Naive B cell (primary cell): ENCODE results near the gene S100A13. TPM values are rescaled to one million over a fixed set of nuclear protein-coding genes. Genes with fewer than 3 reads are reported as not detected.

Experiments used
- ATAC-seq, 2 donors: fragments of 150-1000 bp; cut with Tn5 transposase; 2 replicates each; pipeline ENCODE4 v1.10.0; 2021; ENCODE audit warnings: low read depth in 2 of 2, mild to moderate bottlenecking in 2 of 2, moderate library complexity in 2 of 2
- DNase-seq: peaks from one replicate; pipeline ENCODE4 v3.0.0; 2022
- H3K27ac Mint-ChIP-seq, 6 donors: one replicate each; pipeline ENCODE4 v1.8.0; 2020 to 2022; ENCODE audit warnings: mild to moderate bottlenecking in 6 of 6, mixed read lengths in 6 of 6, moderate library complexity in 5 of 6, inconsistent platforms in 2 of 6
- H3K27me3 Mint-ChIP-seq, 3 donors: one replicate each; pipeline ENCODE4 v1.8.0; 2021 to 2022; ENCODE audit warnings: mixed read lengths in 3 of 3, mild to moderate bottlenecking in 1 of 3
- H3K36me3 Mint-ChIP-seq, 2 donors: one replicate each; pipeline ENCODE4 v1.8.0; 2020 to 2022; ENCODE audit warnings: mixed read lengths in 2 of 2, inconsistent platforms in 1 of 2, mild to moderate bottlenecking in 1 of 2
- H3K4me1 Mint-ChIP-seq, 3 donors: one replicate each; pipeline ENCODE4 v1.8.0; 2020 to 2022; ENCODE audit warnings: mixed read lengths in 3 of 3, inconsistent platforms in 1 of 3, mild to moderate bottlenecking in 1 of 3, moderate library complexity in 1 of 3
- H3K4me3 Mint-ChIP-seq, 8 donors: one replicate each; pipeline ENCODE4 v1.8.0; 2020 to 2022; ENCODE audit warnings: mild to moderate bottlenecking in 8 of 8, mixed read lengths in 8 of 8, moderate library complexity in 8 of 8, inconsistent platforms in 2 of 8
- H3K9me3 Mint-ChIP-seq, 7 donors: one replicate each; pipeline ENCODE4 v1.8.0; 2020 to 2022; ENCODE audit warnings: mixed read lengths in 7 of 7, mild to moderate bottlenecking in 5 of 7, inconsistent platforms in 2 of 7, moderate library complexity in 1 of 7
- polyA plus RNA-seq, 6 donors: library from polyadenylated mRNA; unstranded; fragments of 300-500 nt; fragmentation: Illumina TruSeq; gene quantifications; one replicate each; pipeline ENCODE4 v1.2.3, GENCODE V29; 2021; ENCODE audit warnings: low read depth in 6 of 6

Gene S100A13
- polyA plus RNA-seq, 6 donors from 2014 or later = 1.2 to 2.1 (median 1.6) TPM; not detected in 2

DNA sequence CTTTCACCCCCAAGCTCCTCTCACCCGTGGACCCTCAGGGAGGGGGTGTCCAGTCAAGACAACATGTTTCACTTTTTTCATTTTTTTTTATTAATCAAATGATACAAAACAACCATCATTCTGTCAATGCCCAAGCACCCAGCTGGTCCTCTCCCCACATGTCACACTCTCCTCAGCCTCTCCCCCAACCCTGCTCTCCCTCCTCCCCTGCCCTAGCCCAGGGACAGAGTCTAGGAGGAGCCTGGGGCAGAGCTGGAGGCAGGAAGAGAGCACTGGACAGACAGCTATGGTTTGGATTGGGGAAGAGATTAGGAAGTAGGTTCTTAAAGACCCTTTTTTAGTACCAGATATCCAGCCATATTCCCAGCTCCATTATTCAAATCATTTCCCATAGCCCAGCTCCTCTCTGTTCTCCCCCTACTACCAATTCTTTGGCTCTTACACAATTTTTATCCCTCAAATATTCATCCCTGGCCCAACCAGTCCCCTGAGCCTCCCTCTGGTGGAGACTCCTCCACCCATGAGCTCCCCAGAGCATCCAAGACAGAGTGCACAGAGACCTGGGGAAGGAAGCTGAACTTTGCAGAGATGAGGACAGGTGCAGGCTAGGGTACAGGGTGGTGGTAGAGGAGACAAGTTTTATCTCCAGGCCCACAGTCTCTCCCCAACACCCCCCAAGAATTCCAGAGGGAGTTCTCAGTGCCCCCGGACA is 13.0 kb downstream of the S100A13 start:
- H3K27me3 Mint-ChIP-seq = no peaks in the 10 kb centered on the region
- H3K27ac Mint-ChIP-seq = peak overlapping the region in 2 of 6 donors; percentile 49 to 78
- DNase-seq = no peak
- H3K36me3 Mint-ChIP-seq = no peaks in the 10 kb centered on the region
- no peak for ATAC-seq
- peaks cover 0 to 11% (median 0%) of the 10 kb centered on the region in 3 donors for H3K4me1 Mint-ChIP-seq
- no peaks in the 10 kb centered on the region for H3K9me3 Mint-ChIP-seq
- H3K4me3 Mint-ChIP-seq = no peak overlapping the region

DNA sequence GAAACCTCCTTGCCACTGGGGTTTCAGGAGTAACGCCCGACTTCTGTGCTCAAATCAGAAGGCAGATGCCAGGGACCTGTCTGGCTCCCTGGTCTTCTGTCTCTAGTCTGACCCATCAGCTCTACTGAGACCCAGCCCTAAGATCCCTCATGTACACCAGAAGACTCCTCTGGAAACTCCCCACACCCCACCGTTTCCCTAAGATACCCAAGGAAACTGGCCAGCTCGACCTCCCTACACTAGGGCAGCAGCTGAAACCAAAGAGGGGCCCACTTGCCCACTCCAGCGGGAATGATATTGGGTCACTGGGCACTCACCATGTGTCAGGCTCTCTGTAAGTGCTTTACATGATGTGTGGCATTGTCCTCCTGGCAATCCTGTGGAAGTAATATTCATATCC is 13.9 kb downstream of the S100A13 start:
- no peak overlapping the region for H3K27ac Mint-ChIP-seq
- DNase-seq = no peak
- no peaks in the 10 kb centered on the region for H3K27me3 Mint-ChIP-seq
- no peaks in the 10 kb centered on the region for H3K36me3 Mint-ChIP-seq
- no peak for ATAC-seq
- H3K4me3 Mint-ChIP-seq = no peak overlapping the region
- H3K4me1 Mint-ChIP-seq = peaks cover 0 to 11% (median 0%) of the 10 kb centered on the region in 3 donors
- H3K9me3 Mint-ChIP-seq = no peaks in the 10 kb centered on the region

DNA sequence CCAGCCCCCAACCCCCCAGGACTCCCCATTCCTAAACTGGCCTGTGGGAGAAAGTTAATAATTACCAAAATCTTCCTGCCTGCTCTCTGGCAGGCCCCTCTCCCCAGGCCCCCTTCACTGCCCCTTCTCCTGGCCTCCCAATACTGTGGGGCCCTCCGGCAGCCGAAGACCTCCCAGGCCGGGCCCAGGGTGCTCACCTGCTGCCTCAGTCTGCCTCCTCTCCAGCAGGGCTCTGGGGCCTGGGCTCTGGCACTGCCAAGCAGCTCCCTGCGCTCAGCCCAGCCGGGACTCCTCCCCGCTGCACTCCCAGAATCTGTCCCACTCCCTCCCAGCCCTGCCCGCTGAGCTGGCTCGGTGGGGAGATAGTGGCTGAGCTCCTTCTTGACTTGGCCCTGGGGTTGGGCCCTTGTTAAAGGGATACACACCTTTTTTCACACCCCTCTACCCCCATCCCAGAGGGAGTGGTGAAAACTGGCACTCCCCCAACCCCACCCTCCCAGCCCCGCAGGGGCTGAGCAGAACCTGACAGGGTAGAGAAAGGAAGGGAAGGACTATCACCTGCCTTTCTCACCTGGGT is 14.5 kb downstream of the S100A13 start, which contains the start of gene S100A16:
Gene S100A16 (minus strand): TSS at position 383 of the 577 bp plus-strand sequence. CDS start 4,986 bp downstream, outside the sequence.
- H3K27me3 Mint-ChIP-seq = no peaks in the 10 kb centered on the region
- ATAC-seq (no peak), DNase-seq (no peak)
- peak within 1 kb of the TSS in 4 of 6 donors; percentile 49 to 80 (median 64) for H3K27ac Mint-ChIP-seq
- peak within 1 kb of the TSS in 1 of 8 donors; percentile 29 for H3K4me3 Mint-ChIP-seq
- H3K36me3 Mint-ChIP-seq = no peaks in the 10 kb centered on the region
- peaks cover 0 to 9% (median 0%) of the 10 kb centered on the region in 3 donors for H3K4me1 Mint-ChIP-seq
- no peaks in the 10 kb centered on the region for H3K9me3 Mint-ChIP-seq

DNA sequence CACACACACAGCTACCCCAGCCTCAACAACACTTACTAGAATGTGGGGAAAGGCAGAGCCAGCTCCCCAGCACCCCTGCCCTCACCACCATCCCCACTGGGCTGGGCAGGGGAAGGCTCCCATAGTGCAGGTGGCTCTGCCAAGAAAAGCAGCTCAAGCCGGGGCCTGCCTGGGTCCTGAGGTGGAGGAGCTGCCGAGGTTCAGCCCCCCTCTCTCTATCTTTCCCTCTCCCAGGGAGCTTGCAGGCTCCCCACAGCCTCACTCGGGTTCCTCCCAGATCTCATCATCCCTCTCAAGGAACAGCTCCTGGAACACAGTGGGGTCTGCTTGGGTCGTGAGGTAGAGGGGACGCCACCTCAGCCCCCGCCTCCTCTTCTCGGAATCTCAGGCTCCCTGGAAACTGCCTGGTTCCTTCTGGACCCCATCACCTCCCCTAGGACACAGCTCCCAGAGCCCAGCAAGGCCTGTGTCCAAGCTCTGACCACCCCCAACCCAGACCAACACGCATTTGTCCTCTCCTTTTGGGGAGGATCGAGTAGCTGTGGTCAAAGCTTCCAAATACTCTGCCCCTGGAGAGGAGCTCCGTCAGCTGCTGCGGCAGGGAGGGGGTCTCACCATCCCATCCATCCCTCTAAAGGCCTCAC is 15.1 kb downstream of the S100A13 start:
- H3K4me1 Mint-ChIP-seq = peaks cover 0 to 4% (median 0%) of the 10 kb centered on the region in 3 donors
- peak overlapping the region in 3 of 6 donors; percentile 56 to 80 (median 72) for H3K27ac Mint-ChIP-seq
- no peaks in the 10 kb centered on the region for H3K36me3 Mint-ChIP-seq
- H3K27me3 Mint-ChIP-seq = no peaks in the 10 kb centered on the region
- no peaks in the 10 kb centered on the region for H3K9me3 Mint-ChIP-seq
- H3K4me3 Mint-ChIP-seq = peak overlapping the region in 1 of 8 donors; percentile 5
- DNase-seq (no peak), ATAC-seq (no peak)

DNA sequence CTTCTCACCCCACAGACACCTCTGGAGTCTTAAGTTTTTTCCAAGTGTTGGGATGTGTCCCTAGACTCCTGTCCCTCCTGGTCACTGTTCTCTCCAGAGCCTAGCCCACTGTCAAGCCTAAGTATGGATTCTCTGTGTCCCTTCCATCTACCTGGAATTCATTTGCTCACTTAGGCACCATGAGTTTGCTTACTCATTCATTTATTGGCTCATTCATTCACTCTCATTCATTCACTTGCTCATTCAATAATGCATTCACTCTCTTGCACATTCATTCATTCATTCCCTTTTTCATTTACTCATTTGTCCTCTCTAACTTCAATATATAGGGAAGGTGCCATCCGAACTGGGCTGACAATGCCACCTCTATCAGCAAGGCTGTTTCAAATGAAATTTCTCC is 15.9 kb downstream of the S100A13 start:
- no peak for ATAC-seq
- H3K27ac Mint-ChIP-seq = peak overlapping the region in 2 of 6 donors; percentile 6 to 17

DNA sequence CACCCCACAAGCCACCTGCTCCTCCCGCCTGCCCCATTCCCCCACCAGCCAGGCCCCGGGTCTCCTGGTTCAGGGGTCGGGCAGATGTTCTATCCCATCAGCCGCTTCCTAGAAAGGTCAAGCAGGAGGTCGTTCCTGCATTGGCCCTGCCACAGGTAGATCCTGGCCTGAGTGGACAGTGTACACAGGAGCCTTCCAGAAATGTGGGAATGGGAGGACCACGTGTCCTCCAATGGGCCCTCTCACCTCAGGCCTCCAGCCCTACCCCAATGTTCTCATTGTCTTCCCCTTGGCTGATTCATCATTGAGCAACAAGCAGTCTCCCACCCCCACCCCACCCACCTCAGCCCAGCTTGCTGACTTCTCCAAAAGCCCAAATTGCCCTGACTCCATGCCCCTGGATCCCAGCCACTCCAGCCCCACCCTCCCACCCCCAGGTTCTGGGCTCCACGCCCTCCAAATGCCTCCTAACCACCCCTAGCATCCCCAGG is 16.4 kb downstream of the S100A13 start:
- Mint-ChIP-seq H3K4me3 (no peak overlapping the region), H3K27ac (no peak overlapping the region), H3K9me3 (no peaks in the 10 kb centered on the region), H3K27me3 (no peaks in the 10 kb centered on the region), H3K36me3 (no peaks in the 10 kb centered on the region), H3K4me1 (no peaks in the 10 kb centered on the region)
- DNase-seq = no peak
- ATAC-seq = no peak

More for the DNA sequence above, 15.9 kb downstream of the S100A13 start:
- H3K4me3 Mint-ChIP-seq = no peak overlapping the region
- no peaks in the 10 kb centered on the region for H3K9me3 Mint-ChIP-seq
- H3K27me3 Mint-ChIP-seq = no peaks in the 10 kb centered on the region
- no peaks in the 10 kb centered on the region for H3K36me3 Mint-ChIP-seq
- DNase-seq = no peak
- no peaks in the 10 kb centered on the region for H3K4me1 Mint-ChIP-seq

- DNase-seq = no peak
- H3K36me3 Mint-ChIP-seq = no peaks in the 10 kb centered on the region
- ATAC-seq = no peak
- no peak overlapping the region for H3K4me3 Mint-ChIP-seq
- no peaks in the 10 kb centered on the region for H3K4me1 Mint-ChIP-seq
- H3K9me3 Mint-ChIP-seq = no peaks in the 10 kb centered on the region
- no peaks in the 10 kb centered on the region for H3K27me3 Mint-ChIP-seq
- no peak overlapping the region for H3K27ac Mint-ChIP-seq
Measured at GRCh38 chr1:153610334-153610733, 17.0 kb downstream of the S100A13 start.

- no peak overlapping the region for H3K4me3 Mint-ChIP-seq
- no peaks in the 10 kb centered on the region for H3K27me3 Mint-ChIP-seq
- ATAC-seq (no peak), DNase-seq (no peak)
- H3K4me1 Mint-ChIP-seq = no peaks in the 10 kb centered on the region
- no peaks in the 10 kb centered on the region for H3K36me3 Mint-ChIP-seq
- H3K9me3 Mint-ChIP-seq = no peaks in the 10 kb centered on the region
- no peak overlapping the region for H3K27ac Mint-ChIP-seq
Measured at GRCh38 chr1:153609585-153609907, 17.8 kb downstream of the S100A13 start.

DNA sequence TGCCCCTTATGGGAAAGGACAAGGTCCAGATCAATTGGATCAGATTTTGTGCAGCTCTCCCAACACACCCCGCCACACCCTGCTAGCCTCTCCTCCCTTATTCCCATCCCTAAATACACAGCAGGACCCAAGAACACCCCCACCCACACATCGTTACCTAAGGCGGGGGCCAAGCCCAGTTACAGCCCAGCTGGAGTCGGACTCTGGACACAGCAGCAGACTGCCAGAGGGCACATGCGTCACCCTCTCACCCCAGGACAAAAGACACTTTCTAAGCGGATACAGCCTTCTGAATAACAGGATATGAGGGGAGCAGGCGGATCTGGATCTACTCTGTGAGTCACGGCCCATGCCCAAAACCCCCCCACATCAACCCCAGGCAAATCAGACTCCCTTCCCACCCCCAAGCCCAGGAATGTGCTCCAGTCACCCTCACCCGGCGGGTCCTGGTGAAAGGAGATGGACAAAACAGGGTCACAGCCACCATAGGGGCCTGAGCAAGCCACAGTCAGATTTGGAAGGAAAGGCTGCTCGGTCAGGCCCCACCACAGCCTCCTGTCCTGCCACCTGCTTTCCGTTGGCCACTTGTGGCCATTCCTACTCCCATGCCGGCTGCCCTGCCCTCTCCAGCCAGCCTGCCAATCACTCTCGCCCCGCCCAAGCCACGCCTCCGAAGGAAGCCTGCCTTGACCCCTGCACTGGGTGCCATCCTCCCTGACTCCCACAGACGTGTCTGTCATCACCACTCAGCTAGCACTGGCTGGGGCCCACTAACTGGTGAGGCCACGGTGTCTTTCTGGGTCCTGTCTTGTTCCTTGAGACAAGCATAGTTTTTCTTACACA is 18.3 kb downstream of the S100A13 start:
- no peaks in the 10 kb centered on the region for H3K27me3 Mint-ChIP-seq
- H3K4me3 Mint-ChIP-seq = no peak overlapping the region
- H3K36me3 Mint-ChIP-seq = no peaks in the 10 kb centered on the region
- H3K27ac Mint-ChIP-seq = peak overlapping the region in 1 of 6 donors; percentile 16
- no peak for DNase-seq
- H3K4me1 Mint-ChIP-seq = no peaks in the 10 kb centered on the region
- ATAC-seq = no peak
- H3K9me3 Mint-ChIP-seq = no peaks in the 10 kb centered on the region

GRCh38 chr1:153608089-153608682 is 19.1 kb downstream of the S100A13 start:
- H3K27ac Mint-ChIP-seq = peak overlapping the region in 1 of 6 donors; percentile 27
- no peaks in the 10 kb centered on the region for H3K4me1 Mint-ChIP-seq
- H3K27me3 Mint-ChIP-seq = no peaks in the 10 kb centered on the region
- H3K36me3 Mint-ChIP-seq = no peaks in the 10 kb centered on the region
- no peak overlapping the region for H3K4me3 Mint-ChIP-seq
- DNase-seq (no peak), ATAC-seq (no peak)
- H3K9me3 Mint-ChIP-seq = no peaks in the 10 kb centered on the region

DNA sequence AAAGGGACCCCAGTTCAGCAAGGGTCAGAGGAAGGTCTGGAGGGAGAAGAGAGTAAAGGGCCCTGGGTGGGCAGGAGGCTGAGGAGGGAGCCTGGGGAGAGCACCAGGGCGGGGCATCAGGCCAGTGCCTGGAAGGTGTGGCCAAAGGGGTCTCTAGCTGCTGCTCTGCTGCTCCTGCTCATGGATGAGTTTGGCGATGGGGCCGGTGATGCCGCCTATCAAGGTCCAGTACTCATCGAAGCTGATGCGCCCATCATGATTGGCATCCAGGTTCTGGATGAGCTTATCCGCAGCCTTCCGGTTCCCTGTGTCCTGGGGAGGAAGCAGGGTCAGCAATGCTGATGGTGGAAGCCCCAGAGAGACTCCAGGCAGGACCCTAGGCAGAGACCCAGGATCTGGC is 19.9 kb downstream of the S100A13 start:
- H3K27me3 Mint-ChIP-seq = no peaks in the 10 kb centered on the region
- peaks cover 3 to 5% (median 4%) of the 10 kb centered on the region in 3 donors for H3K4me1 Mint-ChIP-seq
- ATAC-seq = no peak
- no peaks in the 10 kb centered on the region for H3K36me3 Mint-ChIP-seq
- DNase-seq = no peak
- no peaks in the 10 kb centered on the region for H3K9me3 Mint-ChIP-seq
- H3K4me3 Mint-ChIP-seq = no peak overlapping the region
- H3K27ac Mint-ChIP-seq = peak overlapping the region in 1 of 6 donors; percentile 16

GRCh38 chr1:153606194-153606593 is 21.1 kb downstream of the S100A13 start:
- no peak overlapping the region for H3K4me3 Mint-ChIP-seq
- H3K4me1 Mint-ChIP-seq = peaks cover 4 to 16% (median 10%) of the 10 kb centered on the region in 3 donors
- H3K27ac Mint-ChIP-seq = no peak overlapping the region
- ATAC-seq (no peak), DNase-seq (no peak)
- H3K9me3 Mint-ChIP-seq = no peaks in the 10 kb centered on the region
- no peaks in the 10 kb centered on the region for H3K27me3 Mint-ChIP-seq
- H3K36me3 Mint-ChIP-seq = no peaks in the 10 kb centered on the region

DNA sequence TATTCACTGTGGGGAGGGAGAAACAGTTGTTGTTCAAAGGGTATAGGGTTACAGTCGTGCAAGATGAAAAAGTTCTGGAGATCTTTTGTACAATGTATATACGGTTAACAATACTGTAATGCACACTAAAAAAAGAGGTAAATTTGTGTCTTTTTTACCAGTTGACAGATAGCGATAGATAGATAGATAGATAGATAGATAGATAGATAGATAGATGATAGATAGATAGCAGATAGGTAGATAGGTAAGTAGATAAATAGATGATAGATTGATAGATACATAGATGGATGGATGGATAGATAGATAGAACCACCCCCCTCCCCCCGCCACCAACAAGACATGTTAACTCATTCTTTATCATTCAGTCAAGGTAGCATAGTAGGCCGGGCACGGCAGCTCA is 24.6 kb downstream of the S100A13 start:
- no peaks in the 10 kb centered on the region for H3K27me3 Mint-ChIP-seq
- H3K36me3 Mint-ChIP-seq = no peaks in the 10 kb centered on the region
- peak overlapping the region in 1 of 6 donors; percentile 22 for H3K27ac Mint-ChIP-seq
- DNase-seq = no peak
- H3K4me1 Mint-ChIP-seq = peaks cover 19 to 40% (median 29%) of the 10 kb centered on the region in 3 donors
- ATAC-seq = no peak
- no peaks in the 10 kb centered on the region for H3K9me3 Mint-ChIP-seq
- H3K4me3 Mint-ChIP-seq = no peak overlapping the region
